Hepatocyte (in vitro differentiated cells): Measurements from ENCODE around the gene BAZ2B. TPM values are rescaled to one million over a fixed set of nuclear protein-coding genes. Genes with fewer than 3 reads are reported as not detected.

Experiments
- DNase-seq: peaks from one replicate; pipeline ENCODE4 v3.0.0-alpha.2; 2016; ENCODE audit warnings: low spot score
- H2AFZ ChIP-seq: fragments of 200-600 bp; sonication (generic); 2 replicates; pipeline ENCODE4 v1.6.0; 2016; ENCODE audit warnings: antibody characterized with exemption, mild to moderate bottlenecking
- H3K27ac ChIP-seq: fragments of 200-600 bp; sonication (generic); 2 replicates; pipeline ENCODE4 v1.5.1; 2016; ENCODE audit warnings: mild to moderate bottlenecking
- H3K27me3 ChIP-seq: fragments of 200-600 bp; sonication (generic); 2 replicates; pipeline ENCODE4 v1.6.1; 2016
- H3K36me3 ChIP-seq: fragments of 200-600 bp; sonication (generic); replicated peaks from 2 replicates; pipeline ENCODE4 v1.5.1; 2016; ENCODE audit warnings: low read depth; ENCODE audit not compliant: insufficient read depth
- H3K4me1 ChIP-seq: fragments of 200-600 bp; sonication (generic); 2 replicates; pipeline ENCODE4 v1.5.1; 2016; ENCODE audit warnings: mild to moderate bottlenecking, moderate library complexity; ENCODE audit not compliant: insufficient read depth
- H3K4me2 ChIP-seq: fragments of 200-600 bp; sonication (generic); 2 replicates; pipeline ENCODE4 v1.6.0; 2016
- H3K4me3 ChIP-seq: fragments of 200-600 bp; sonication (generic); 2 replicates; pipeline ENCODE4 v1.5.1; 2016; ENCODE audit warnings: mild to moderate bottlenecking
- H3K79me2 ChIP-seq: fragments of 200-600 bp; sonication (generic); 2 replicates; pipeline ENCODE4 v1.6.0; 2017; ENCODE audit warnings: mild to moderate bottlenecking
- H3K9me2 ChIP-seq: fragments of 200-600 bp; sonication (generic); replicated peaks from 2 replicates; pipeline ENCODE4 v1.6.0; 2017; ENCODE audit warnings: mild to moderate bottlenecking; ENCODE audit not compliant: insufficient read depth
- H3K9me3 ChIP-seq: fragments of 200-600 bp; sonication (generic); 2 replicates; pipeline ENCODE4 v1.5.1; 2016; ENCODE audit warnings: low read depth, mild to moderate bottlenecking
- H4K20me1 ChIP-seq: fragments of 200-600 bp; sonication (generic); 2 replicates; pipeline ENCODE4 v1.6.0; 2016; ENCODE audit warnings: mild to moderate bottlenecking; ENCODE audit not compliant: insufficient read depth, poor library complexity, severe bottlenecking
- CTCF ChIP-seq: fragments of 200-600 bp; sonication (generic); IDR thresholded peaks from 2 replicates; pipeline ENCODE4 v1.5.1; 2016; ENCODE audit warnings: antibody characterized with exemption, mild to moderate bottlenecking; ENCODE audit not compliant: poor library complexity
- EZH2 ChIP-seq: fragments of 200-600 bp; sonication (generic); IDR thresholded peaks from 2 replicates; pipeline ENCODE4 v1.6.1; 2016; ENCODE audit warnings: antibody characterized with exemption, mild to moderate bottlenecking, borderline replicate concordance
- EZH2phosphoT487 ChIP-seq: fragments of 200-600 bp; sonication (generic); IDR thresholded peaks from one replicate; pipeline ENCODE4 v1.6.1; 2018; ENCODE audit warnings: antibody characterized with exemption, mild to moderate bottlenecking, low read depth, moderate library complexity; ENCODE audit not compliant: unreplicated experiment, severe bottlenecking
- WGBS: methylation state at CpG from one replicate; pipeline ENCODE4 v1.1.6; 2016; ENCODE audit warnings: low lambda C conversion rate; ENCODE audit errors: missing lambda C conversion rate; 5-methylcytosine and 5-hydroxymethylcytosine counted together
- polyA plus RNA-seq: library from polyadenylated mRNA; unstranded; fragments of >200 nt; fragmentation: Nextera tagmentation; extraction: Ambion mirVana; gene quantifications from 2 replicates; pipeline ENCODE4 v1.2.1, GENCODE V29; 2016
- total RNA-seq: library from RNA; depleted of rRNA; stranded (reverse); fragments of >200 nt; gene quantifications from 2 replicates; pipeline ENCODE4 v1.2.3, GENCODE V29; 2014

The BAZ2B gene
- total and polyA plus RNA-seq, 2 experiments from 2014 or later = 40.7 to 83.3 TPM

DNA sequence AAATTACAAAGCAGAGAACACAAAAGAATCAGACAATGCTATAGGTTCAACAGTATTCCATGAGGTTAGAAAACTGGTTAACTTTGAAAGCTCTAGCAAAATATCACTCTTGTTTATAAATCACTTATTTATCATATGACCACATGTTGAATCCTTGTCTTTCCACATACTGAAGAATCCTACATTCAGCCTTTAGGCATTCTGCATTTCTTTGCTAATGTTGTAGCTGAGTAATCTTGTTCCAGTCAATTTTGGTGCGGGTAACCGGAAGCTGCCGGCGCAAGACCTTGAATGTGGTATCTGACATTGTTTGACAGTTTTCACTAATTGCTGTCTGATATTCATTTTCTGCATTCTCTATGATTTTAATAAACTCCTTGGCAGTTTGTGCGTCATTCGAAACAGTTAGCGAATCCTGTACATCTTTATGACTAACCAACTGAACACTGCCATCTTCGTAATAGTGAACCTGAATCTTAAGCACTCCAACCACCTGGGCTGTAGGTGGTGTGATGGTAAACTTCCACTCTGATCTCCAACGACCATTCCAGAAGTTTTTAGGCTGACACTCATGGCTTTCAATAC lies 154.1 kb downstream of the BAZ2B start:
- no peak overlapping the region for H3K4me3 ChIP-seq
- H2AFZ ChIP-seq = no peak overlapping the region
- H3K9me3 ChIP-seq = no peaks in the 10 kb centered on the region
- no peak overlapping the region for H3K27ac ChIP-seq
- whole genome bisulfite sequencing = 96% methylated on average over 9 of the region's 9 CpGs
- no peak for DNase-seq
- TF ChIP-seq EZH2 = no peak
- no peak for TF ChIP-seq CTCF
- H3K9me2 ChIP-seq = no peaks in the 10 kb centered on the region
- H4K20me1 ChIP-seq = no peaks in the 10 kb centered on the region
- H3K27me3 ChIP-seq = no peaks in the 10 kb centered on the region
- no peaks in the 10 kb centered on the region for H3K36me3 ChIP-seq
- H3K4me2 ChIP-seq = no peak overlapping the region
- peaks cover 4% of the 10 kb centered on the region for H3K79me2 ChIP-seq
- H3K4me1 ChIP-seq = no peaks in the 10 kb centered on the region

- no peak for DNase-seq
- Histone ChIP-seq H2AFZ (no peak overlapping the region), H3K4me2 (no peak overlapping the region), H3K4me1 (no peaks in the 10 kb centered on the region), H3K4me3 (no peak overlapping the region), H3K36me3 (no peaks in the 10 kb centered on the region), H3K79me2 (no peaks in the 10 kb centered on the region), H3K27ac (no peak overlapping the region), H3K27me3 (no peaks in the 10 kb centered on the region), H3K9me3 (no peaks in the 10 kb centered on the region), H3K9me2 (no peaks in the 10 kb centered on the region), H4K20me1 (no peaks in the 10 kb centered on the region)
- no peak for TF ChIP-seq CTCF
- no peak for TF ChIP-seq EZH2phosphoT487
- no peak for TF ChIP-seq EZH2
- 79% methylated on average over 2 of the region's 2 CpGs for WGBS
These were observed 155.3 kb downstream of the BAZ2B start for GRCh38 chr2:159461076-159461475.

- Histone ChIP-seq H3K27ac (no peak overlapping the region), H3K36me3 (no peaks in the 10 kb centered on the region), H3K79me2 (no peaks in the 10 kb centered on the region), H3K9me2 (no peaks in the 10 kb centered on the region), H3K9me3 (no peaks in the 10 kb centered on the region), H4K20me1 (no peaks in the 10 kb centered on the region), H2AFZ (no peak overlapping the region), H3K4me2 (no peak overlapping the region), H3K27me3 (no peaks in the 10 kb centered on the region), H3K4me1 (no peaks in the 10 kb centered on the region), H3K4me3 (no peak overlapping the region)
- 80% methylated on average over 1 of the region's 1 CpG for WGBS
- DNase-seq = no peak
- no peak for TF ChIP-seq EZH2
- no peak for TF ChIP-seq EZH2phosphoT487
- no peak for TF ChIP-seq CTCF
These were observed 156.1 kb downstream of the BAZ2B start for GRCh38 chr2:159460227-159460626.

GRCh38 chr2:159459279-159459678 lies 157.1 kb downstream of the BAZ2B start:
- H3K4me2 ChIP-seq = no peak overlapping the region
- peaks cover 3% of the 10 kb centered on the region for H3K4me1 ChIP-seq
- no peaks in the 10 kb centered on the region for H3K27me3 ChIP-seq
- H3K79me2 ChIP-seq = no peaks in the 10 kb centered on the region
- no peaks in the 10 kb centered on the region for H3K9me3 ChIP-seq
- H3K36me3 ChIP-seq = no peaks in the 10 kb centered on the region
- H2AFZ ChIP-seq = no peak overlapping the region
- 97% methylated on average over 1 of the region's 1 CpG for WGBS
- no peaks in the 10 kb centered on the region for H3K9me2 ChIP-seq
- H3K4me3 ChIP-seq = no peak overlapping the region
- TF ChIP-seq CTCF = no peak
- TF ChIP-seq EZH2 = no peak
- no peak for TF ChIP-seq EZH2phosphoT487
- H4K20me1 ChIP-seq = no peaks in the 10 kb centered on the region
- DNase-seq = no peak
- H3K27ac ChIP-seq = no peak overlapping the region
